ENCODE measurements around the gene ZEB2.

DNA sequence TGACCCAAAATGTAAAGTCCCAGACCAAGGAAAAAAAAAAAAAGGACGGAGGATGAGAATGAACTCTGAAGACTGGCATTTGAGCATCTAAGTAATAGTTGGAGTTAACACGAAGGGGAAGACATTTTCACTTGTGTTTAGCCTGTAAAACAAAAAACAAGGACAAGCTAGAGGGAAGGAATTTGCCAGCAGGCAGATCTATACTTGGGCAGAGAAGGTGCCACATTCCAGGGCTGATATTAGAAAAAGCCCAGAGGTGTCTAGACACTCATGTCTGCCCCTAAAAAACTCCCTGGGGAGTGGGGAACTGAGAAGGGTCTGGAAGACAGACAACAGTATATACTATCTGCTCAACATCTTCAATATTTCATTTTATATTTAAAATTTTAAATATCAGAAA, 171.1 kb downstream of the ZEB2 start:
- no peak for TF ChIP-seq EZH2phosphoT487 (IDR thresholded peaks at IDR 0.05; ENCODE audit: borderline replicate concordance, low read length)
- TF ChIP-seq, protein P1, sequence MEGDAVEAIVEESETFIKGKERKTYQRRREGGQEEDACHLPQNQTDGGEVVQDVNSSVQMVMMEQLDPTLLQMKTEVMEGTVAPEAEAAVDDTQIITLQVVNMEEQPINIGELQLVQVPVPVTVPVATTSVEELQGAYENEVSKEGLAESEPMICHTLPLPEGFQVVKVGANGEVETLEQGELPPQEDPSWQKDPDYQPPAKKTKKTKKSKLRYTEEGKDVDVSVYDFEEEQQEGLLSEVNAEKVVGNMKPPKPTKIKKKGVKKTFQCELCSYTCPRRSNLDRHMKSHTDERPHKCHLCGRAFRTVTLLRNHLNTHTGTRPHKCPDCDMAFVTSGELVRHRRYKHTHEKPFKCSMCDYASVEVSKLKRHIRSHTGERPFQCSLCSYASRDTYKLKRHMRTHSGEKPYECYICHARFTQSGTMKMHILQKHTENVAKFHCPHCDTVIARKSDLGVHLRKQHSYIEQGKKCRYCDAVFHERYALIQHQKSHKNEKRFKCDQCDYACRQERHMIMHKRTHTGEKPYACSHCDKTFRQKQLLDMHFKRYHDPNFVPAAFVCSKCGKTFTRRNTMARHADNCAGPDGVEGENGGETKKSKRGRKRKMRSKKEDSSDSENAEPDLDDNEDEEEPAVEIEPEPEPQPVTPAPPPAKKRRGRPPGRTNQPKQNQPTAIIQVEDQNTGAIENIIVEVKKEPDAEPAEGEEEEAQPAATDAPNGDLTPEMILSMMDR (IDR thresholded peaks at IDR 0.05; ENCODE audit: low read depth, low read length, poor library complexity, severe bottlenecking) = no peak
